SK-N-MC (cell line): Measurements from ENCODE around the gene NSD1.

Experiments
- FOXP2 ChIP-seq: optimal IDR thresholded peaks from 2 replicates; pipeline ENCODE3; 2011; ENCODE audit warnings: mild to moderate bottlenecking, moderate library complexity; ENCODE audit not compliant: insufficient read depth; ENCODE audit errors: extremely low read length, control extremely low read depth
- POLR2AphosphoS5 ChIP-seq: IDR thresholded peaks from 2 replicates; pipeline ENCODE4 v1.6.1; 2012; ENCODE audit warnings: mild to moderate bottlenecking, low read depth, low read length, borderline replicate concordance

- TF ChIP-seq FOXP2 (no peak), POLR2AphosphoS5 (no peak)
Measured at GRCh38 chr5:177163500-177163899, 29.9 kb downstream of the NSD1 start.
